ENCODE data around the gene VARS2.

DNA sequence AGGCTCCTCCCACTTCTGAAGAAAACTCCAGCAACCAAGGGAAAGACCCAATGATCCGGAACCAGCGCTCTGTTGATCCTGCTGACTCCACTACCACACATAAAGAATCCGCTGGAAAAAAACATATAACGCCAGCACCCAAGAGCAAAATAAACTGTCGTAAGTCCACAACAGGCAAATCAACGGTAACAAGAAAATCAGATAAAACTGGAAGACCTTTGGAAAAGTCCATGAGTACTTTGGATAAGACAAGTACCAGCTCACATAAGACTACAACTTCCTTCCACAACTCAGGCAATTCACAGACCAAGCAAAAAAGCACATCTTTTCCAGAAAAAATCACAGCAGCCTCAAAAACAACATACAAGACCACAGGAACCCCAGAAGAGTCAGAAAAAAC, 34.8 kb downstream of the VARS2 start:
- TF ChIP-seq, protein P1, sequence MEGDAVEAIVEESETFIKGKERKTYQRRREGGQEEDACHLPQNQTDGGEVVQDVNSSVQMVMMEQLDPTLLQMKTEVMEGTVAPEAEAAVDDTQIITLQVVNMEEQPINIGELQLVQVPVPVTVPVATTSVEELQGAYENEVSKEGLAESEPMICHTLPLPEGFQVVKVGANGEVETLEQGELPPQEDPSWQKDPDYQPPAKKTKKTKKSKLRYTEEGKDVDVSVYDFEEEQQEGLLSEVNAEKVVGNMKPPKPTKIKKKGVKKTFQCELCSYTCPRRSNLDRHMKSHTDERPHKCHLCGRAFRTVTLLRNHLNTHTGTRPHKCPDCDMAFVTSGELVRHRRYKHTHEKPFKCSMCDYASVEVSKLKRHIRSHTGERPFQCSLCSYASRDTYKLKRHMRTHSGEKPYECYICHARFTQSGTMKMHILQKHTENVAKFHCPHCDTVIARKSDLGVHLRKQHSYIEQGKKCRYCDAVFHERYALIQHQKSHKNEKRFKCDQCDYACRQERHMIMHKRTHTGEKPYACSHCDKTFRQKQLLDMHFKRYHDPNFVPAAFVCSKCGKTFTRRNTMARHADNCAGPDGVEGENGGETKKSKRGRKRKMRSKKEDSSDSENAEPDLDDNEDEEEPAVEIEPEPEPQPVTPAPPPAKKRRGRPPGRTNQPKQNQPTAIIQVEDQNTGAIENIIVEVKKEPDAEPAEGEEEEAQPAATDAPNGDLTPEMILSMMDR (IDR thresholded peaks at IDR 0.05; ENCODE audit: low read depth, low read length, missing input control), result no peak
- TF ChIP-seq NR2F2 (IDR thresholded peaks at IDR 0.05) (no peak), RAD21 (IDR thresholded peaks at IDR 0.05) (no peak), SP1 (IDR thresholded peaks at IDR 0.05) (no peak), GABPA (IDR thresholded peaks at IDR 0.05 in 1 of 2, conservative IDR thresholded peaks at IDR 0.05 in 1 of 2) (no peak), YY1 (IDR thresholded peaks at IDR 0.05) (no peak), FOXA1 (IDR thresholded peaks at IDR 0.05) (no peak), FOXA2 (IDR thresholded peaks at IDR 0.05) (no peak), EGR1 (IDR thresholded peaks at IDR 0.05; ENCODE audit: low read depth in 2 of 2) (no peak), TAF1 (conservative IDR thresholded peaks at IDR 0.05) (no peak)
- TF ChIP-seq, protein P2, sequence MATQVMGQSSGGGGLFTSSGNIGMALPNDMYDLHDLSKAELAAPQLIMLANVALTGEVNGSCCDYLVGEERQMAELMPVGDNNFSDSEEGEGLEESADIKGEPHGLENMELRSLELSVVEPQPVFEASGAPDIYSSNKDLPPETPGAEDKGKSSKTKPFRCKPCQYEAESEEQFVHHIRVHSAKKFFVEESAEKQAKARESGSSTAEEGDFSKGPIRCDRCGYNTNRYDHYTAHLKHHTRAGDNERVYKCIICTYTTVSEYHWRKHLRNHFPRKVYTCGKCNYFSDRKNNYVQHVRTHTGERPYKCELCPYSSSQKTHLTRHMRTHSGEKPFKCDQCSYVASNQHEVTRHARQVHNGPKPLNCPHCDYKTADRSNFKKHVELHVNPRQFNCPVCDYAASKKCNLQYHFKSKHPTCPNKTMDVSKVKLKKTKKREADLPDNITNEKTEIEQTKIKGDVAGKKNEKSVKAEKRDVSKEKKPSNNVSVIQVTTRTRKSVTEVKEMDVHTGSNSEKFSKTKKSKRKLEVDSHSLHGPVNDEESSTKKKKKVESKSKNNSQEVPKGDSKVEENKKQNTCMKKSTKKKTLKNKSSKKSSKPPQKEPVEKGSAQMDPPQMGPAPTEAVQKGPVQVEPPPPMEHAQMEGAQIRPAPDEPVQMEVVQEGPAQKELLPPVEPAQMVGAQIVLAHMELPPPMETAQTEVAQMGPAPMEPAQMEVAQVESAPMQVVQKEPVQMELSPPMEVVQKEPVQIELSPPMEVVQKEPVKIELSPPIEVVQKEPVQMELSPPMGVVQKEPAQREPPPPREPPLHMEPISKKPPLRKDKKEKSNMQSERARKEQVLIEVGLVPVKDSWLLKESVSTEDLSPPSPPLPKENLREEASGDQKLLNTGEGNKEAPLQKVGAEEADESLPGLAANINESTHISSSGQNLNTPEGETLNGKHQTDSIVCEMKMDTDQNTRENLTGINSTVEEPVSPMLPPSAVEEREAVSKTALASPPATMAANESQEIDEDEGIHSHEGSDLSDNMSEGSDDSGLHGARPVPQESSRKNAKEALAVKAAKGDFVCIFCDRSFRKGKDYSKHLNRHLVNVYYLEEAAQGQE (IDR thresholded peaks at IDR 0.05), result no peak
- TF ChIP-seq, protein P3, sequence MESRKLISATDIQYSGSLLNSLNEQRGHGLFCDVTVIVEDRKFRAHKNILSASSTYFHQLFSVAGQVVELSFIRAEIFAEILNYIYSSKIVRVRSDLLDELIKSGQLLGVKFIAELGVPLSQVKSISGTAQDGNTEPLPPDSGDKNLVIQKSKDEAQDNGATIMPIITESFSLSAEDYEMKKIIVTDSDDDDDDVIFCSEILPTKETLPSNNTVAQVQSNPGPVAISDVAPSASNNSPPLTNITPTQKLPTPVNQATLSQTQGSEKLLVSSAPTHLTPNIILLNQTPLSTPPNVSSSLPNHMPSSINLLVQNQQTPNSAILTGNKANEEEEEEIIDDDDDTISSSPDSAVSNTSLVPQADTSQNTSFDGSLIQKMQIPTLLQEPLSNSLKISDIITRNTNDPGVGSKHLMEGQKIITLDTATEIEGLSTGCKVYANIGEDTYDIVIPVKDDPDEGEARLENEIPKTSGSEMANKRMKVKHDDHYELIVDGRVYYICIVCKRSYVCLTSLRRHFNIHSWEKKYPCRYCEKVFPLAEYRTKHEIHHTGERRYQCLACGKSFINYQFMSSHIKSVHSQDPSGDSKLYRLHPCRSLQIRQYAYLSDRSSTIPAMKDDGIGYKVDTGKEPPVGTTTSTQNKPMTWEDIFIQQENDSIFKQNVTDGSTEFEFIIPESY (IDR thresholded peaks at IDR 0.05), result no peak
- TF ChIP-seq, protein P4, sequence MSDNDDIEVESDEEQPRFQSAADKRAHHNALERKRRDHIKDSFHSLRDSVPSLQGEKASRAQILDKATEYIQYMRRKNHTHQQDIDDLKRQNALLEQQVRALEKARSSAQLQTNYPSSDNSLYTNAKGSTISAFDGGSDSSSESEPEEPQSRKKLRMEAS (IDR thresholded peaks at IDR 0.05), result no peak
- TF ChIP-seq, protein P5, sequence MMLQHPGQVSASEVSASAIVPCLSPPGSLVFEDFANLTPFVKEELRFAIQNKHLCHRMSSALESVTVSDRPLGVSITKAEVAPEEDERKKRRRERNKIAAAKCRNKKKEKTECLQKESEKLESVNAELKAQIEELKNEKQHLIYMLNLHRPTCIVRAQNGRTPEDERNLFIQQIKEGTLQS (IDR thresholded peaks at IDR 0.05), result no peak
